GM21786 (cell line): ENCODE data around the gene FDX2.
"Not testable (repeated sequence)": the region's sequence is repeated elsewhere in the genome, so short reads cannot be mapped to it uniquely, and the experiment has no call there.

Experiments
- ATAC-seq: cut with Tn5 transposase; IDR thresholded peaks from one replicate; pipeline ENCODE4 v1.9.1; 2021; ENCODE audit not compliant: unreplicated experiment

FDX2 gene

GRCh38 chr19:10284960-10285278, 30.9 kb downstream of the FDX2 start:
- ATAC-seq, result no peak

GRCh38 chr19:10284065-10284959, 31.5 kb downstream of the FDX2 start:
- ATAC-seq, result no peak

GRCh38 chr19:10283301-10284064, 32.3 kb downstream of the FDX2 start:
- ATAC-seq, result no peak

GRCh38 chr19:10282043-10282442, 33.8 kb downstream of the FDX2 start:
- not testable (repeated sequence) for ATAC-seq

- no peak for ATAC-seq
Measured at GRCh38 chr19:10279737-10280442, 35.9 kb downstream of the FDX2 start.

GRCh38 chr19:10278935-10279334, 36.9 kb downstream of the FDX2 start:
- no peak for ATAC-seq

- no peak for ATAC-seq
Measured at GRCh38 chr19:10277795-10278589, 37.8 kb downstream of the FDX2 start.

GRCh38 chr19:10274589-10274988, 41.2 kb downstream of the FDX2 start:
- ATAC-seq, result no peak

GRCh38 chr19:10271543-10272086, 44.2 kb downstream of the FDX2 start:
- ATAC-seq, result no peak

- no peak for ATAC-seq
Measured at GRCh38 chr19:10270616-10271394, 45.0 kb downstream of the FDX2 start, which contains the start of gene ICAM1. Gene ICAM1 (plus strand): TSS chr19:10271120. CDS start chr19:10271160, 40 bp downstream.

- no peak for ATAC-seq
Measured at GRCh38 chr19:10270180-10270615, 45.6 kb downstream of the FDX2 start.

- ATAC-seq, result no peak
Measured at GRCh38 chr19:10269333-10270179, 46.3 kb downstream of the FDX2 start.

GRCh38 chr19:10268071-10268470, 47.7 kb downstream of the FDX2 start:
- no peak for ATAC-seq

GRCh38 chr19:10266706-10267105, 49.1 kb downstream of the FDX2 start:
- no peak for ATAC-seq

GRCh38 chr19:10262771-10263170, 53.0 kb downstream of the FDX2 start:
- no peak for ATAC-seq

GRCh38 chr19:10260141-10260584, 55.7 kb downstream of the FDX2 start:
- ATAC-seq, result no peak
